Activated CD8-positive, alpha-beta T cell treated with anti-CD3 and anti-CD28 coated beads, Interleukin-2, amount 10 ng/mL, durations not matched to agents 7 days and 5 days (primary cell): ENCODE results near the gene YY1. TPM values are rescaled to one million over a fixed set of nuclear protein-coding genes. Genes with fewer than 3 reads are reported as not detected.
A peak's percentile ranks its signal among the peaks of the same experiment; 100 is the strongest.

Source experiments
- ATAC-seq: fragments of 150-1000 bp; cut with Tn5 transposase; one replicate; pipeline ENCODE4 v1.10.0; 2021; ENCODE audit warnings: moderate library complexity
- CTCF ChIA-PET: fragments of 350-600 bp; sonication (Branson Sonifier 250); formaldehyde crosslinking; loops from one replicate; lab custom pipeline; 2021; ENCODE audit warnings: antibody characterized with exemption; lab: Charles Lee
- POLR2A ChIA-PET: fragments of 350-600 bp; sonication (Branson Sonifier 250); formaldehyde crosslinking; loops from one replicate; lab custom pipeline; 2021; ENCODE audit warnings: antibody characterized with exemption; lab: Charles Lee
- DNase-seq: peaks from one replicate; pipeline ENCODE4 v3.0.0-alpha.2; 2020
- H3K27ac Mint-ChIP-seq: one replicate; pipeline ENCODE4 v1.8.0; 2021; ENCODE audit warnings: mild to moderate bottlenecking, mixed read lengths
- H3K27me3 Mint-ChIP-seq: one replicate; pipeline ENCODE4 v1.8.0; 2021; ENCODE audit warnings: low read depth, mixed read lengths
- H3K36me3 Mint-ChIP-seq: one replicate; pipeline ENCODE4 v1.8.0; 2021; ENCODE audit warnings: low read depth, mixed read lengths
- H3K4me1 Mint-ChIP-seq: one replicate; pipeline ENCODE4 v1.8.0; 2021; ENCODE audit warnings: low read depth, mixed read lengths
- H3K4me3 Mint-ChIP-seq: one replicate; pipeline ENCODE4 v1.8.0; 2021; ENCODE audit warnings: mild to moderate bottlenecking, mixed read lengths
- H3K9me3 Mint-ChIP-seq: one replicate; pipeline ENCODE4 v1.8.0; 2022; ENCODE audit warnings: mixed read lengths; ENCODE audit not compliant: insufficient read depth
- total RNA-seq, 2 experiments: library from RNA; stranded (reverse); gene quantifications; one replicate each; pipeline ENCODE4 v1.2.3, GENCODE V29; 2021

YY1 gene
- total RNA-seq, 2 experiments from 2014 or later: 107 TPM

- DNase-seq (no peak), ATAC-seq (no peak)
- no peak overlapping the region for H3K4me3 Mint-ChIP-seq
- no peaks in the 10 kb centered on the region for H3K36me3 Mint-ChIP-seq
- peaks cover 5% of the 10 kb centered on the region for H3K27me3 Mint-ChIP-seq
- CTCF ChIA-PET: no interaction called here
- H3K9me3 Mint-ChIP-seq: no peaks in the 10 kb centered on the region
- POLR2A ChIA-PET: interaction anchor here (1.6 kb wide), 1 partner anchor 8 kb away, joined by 4 read pairs; no protein-coding TSS in a partner anchor
- H3K27ac Mint-ChIP-seq: no peak overlapping the region
- peaks cover 6% of the 10 kb centered on the region for H3K4me1 Mint-ChIP-seq
Observed at GRCh38 chr14:100321473-100322137, 82.7 kb downstream of the YY1 start.

- ChIA-PET POLR2A (interaction anchor here (1.6 kb wide), 1 partner anchor 9 kb away, joined by 4 read pairs; no protein-coding TSS in a partner anchor), CTCF (no interaction called here)
- no peak overlapping the region for H3K4me3 Mint-ChIP-seq
- H3K36me3 Mint-ChIP-seq: no peaks in the 10 kb centered on the region
- H3K9me3 Mint-ChIP-seq: no peaks in the 10 kb centered on the region
- ATAC-seq (no peak), DNase-seq (no peak)
- peaks cover 6% of the 10 kb centered on the region for H3K4me1 Mint-ChIP-seq
- peaks cover 5% of the 10 kb centered on the region for H3K27me3 Mint-ChIP-seq
- H3K27ac Mint-ChIP-seq: no peak overlapping the region
Observed at GRCh38 chr14:100322138-100322957, 83.4 kb downstream of the YY1 start.

- no peak for ATAC-seq
- Mint-ChIP-seq H3K9me3 (no peaks in the 10 kb centered on the region), H3K27me3 (peaks cover 5% of the 10 kb centered on the region), H3K4me1 (no peaks in the 10 kb centered on the region), H3K27ac (no peak within 1 kb of the TSS), H3K4me3 (no peak within 1 kb of the TSS), H3K36me3 (no peaks in the 10 kb centered on the region)
- ChIA-PET CTCF (no interaction called here), POLR2A (no interaction called here)
- DNase-seq: no peak
Observed at GRCh38 chr14:100323121-100323941, 84.4 kb downstream of the YY1 start, which contains the start of gene SLC25A47. SLC25A47 (plus strand) TSS chr14:100323339; CDS start chr14:100323415, 76 bp downstream.

- no peak overlapping the region for H3K27ac Mint-ChIP-seq
- ATAC-seq (no peak), DNase-seq (no peak)
- no peaks in the 10 kb centered on the region for H3K9me3 Mint-ChIP-seq
- no peaks in the 10 kb centered on the region for H3K4me1 Mint-ChIP-seq
- no peak overlapping the region for H3K4me3 Mint-ChIP-seq
- ChIA-PET CTCF (no interaction called here), POLR2A (no interaction called here)
- peaks cover 5% of the 10 kb centered on the region for H3K27me3 Mint-ChIP-seq
- no peaks in the 10 kb centered on the region for H3K36me3 Mint-ChIP-seq
Observed at GRCh38 chr14:100323942-100324307, 85.0 kb downstream of the YY1 start.

- DNase-seq (no peak), ATAC-seq (no peak)
- ChIA-PET CTCF (no interaction called here), POLR2A (no interaction called here)
- peaks cover 1% of the 10 kb centered on the region for H3K27me3 Mint-ChIP-seq
- H3K4me1 Mint-ChIP-seq: no peaks in the 10 kb centered on the region
- no peaks in the 10 kb centered on the region for H3K36me3 Mint-ChIP-seq
- H3K9me3 Mint-ChIP-seq: no peaks in the 10 kb centered on the region
- no peak overlapping the region for H3K4me3 Mint-ChIP-seq
- no peak overlapping the region for H3K27ac Mint-ChIP-seq
Observed at GRCh38 chr14:100325231-100325632, 86.3 kb downstream of the YY1 start.

- DNase-seq (no peak), ATAC-seq (no peak)
- ChIA-PET POLR2A (no interaction called here), CTCF (no interaction called here)
- H3K27ac Mint-ChIP-seq: no peak overlapping the region
- H3K36me3 Mint-ChIP-seq: no peaks in the 10 kb centered on the region
- no peak overlapping the region for H3K4me3 Mint-ChIP-seq
- H3K4me1 Mint-ChIP-seq: no peaks in the 10 kb centered on the region
- H3K9me3 Mint-ChIP-seq: no peaks in the 10 kb centered on the region
- H3K27me3 Mint-ChIP-seq: no peaks in the 10 kb centered on the region
Observed at GRCh38 chr14:100325958-100326357, 87.0 kb downstream of the YY1 start.

- H3K27me3 Mint-ChIP-seq: no peaks in the 10 kb centered on the region
- CTCF ChIA-PET: no interaction called here
- H3K4me3 Mint-ChIP-seq: no peak overlapping the region
- H3K4me1 Mint-ChIP-seq: no peaks in the 10 kb centered on the region
- POLR2A ChIA-PET: no interaction called here
- H3K27ac Mint-ChIP-seq: no peak overlapping the region
- no peaks in the 10 kb centered on the region for H3K9me3 Mint-ChIP-seq
- peaks cover 1% of the 10 kb centered on the region for H3K36me3 Mint-ChIP-seq
- DNase-seq: no peak
- ATAC-seq: no peak
Observed at GRCh38 chr14:100327128-100327527, 88.2 kb downstream of the YY1 start.

- Mint-ChIP-seq H3K27me3 (no peaks in the 10 kb centered on the region), H3K36me3 (peaks cover 5% of the 10 kb centered on the region), H3K4me3 (no peak overlapping the region), H3K9me3 (no peaks in the 10 kb centered on the region), H3K4me1 (no peaks in the 10 kb centered on the region), H3K27ac (no peak overlapping the region)
- POLR2A ChIA-PET: no interaction called here
- DNase-seq (no peak), ATAC-seq (no peak)
- CTCF ChIA-PET: no interaction called here
Observed at GRCh38 chr14:100328495-100329163, 89.7 kb downstream of the YY1 start.

- no peaks in the 10 kb centered on the region for H3K4me1 Mint-ChIP-seq
- H3K27ac Mint-ChIP-seq: no peak overlapping the region
- no peaks in the 10 kb centered on the region for H3K27me3 Mint-ChIP-seq
- ATAC-seq (no peak), DNase-seq (no peak)
- ChIA-PET POLR2A (no interaction called here), CTCF (no interaction called here)
- no peak overlapping the region for H3K4me3 Mint-ChIP-seq
- H3K36me3 Mint-ChIP-seq: peaks cover 11% of the 10 kb centered on the region
- H3K9me3 Mint-ChIP-seq: no peaks in the 10 kb centered on the region
Observed at GRCh38 chr14:100329233-100330006, 90.5 kb downstream of the YY1 start.

GRCh38 chr14:100330007-100330344 is 91.0 kb downstream of the YY1 start:
- Mint-ChIP-seq H3K4me3 (no peak overlapping the region), H3K27me3 (no peaks in the 10 kb centered on the region), H3K36me3 (peaks cover 17% of the 10 kb centered on the region), H3K9me3 (no peaks in the 10 kb centered on the region), H3K4me1 (no peaks in the 10 kb centered on the region), H3K27ac (no peak overlapping the region)
- CTCF ChIA-PET: no interaction called here
- DNase-seq (no peak), ATAC-seq (no peak)
- POLR2A ChIA-PET: interaction anchor here (0.8 kb wide), 1 partner anchor 1195 kb away, joined by 3 read pairs; no protein-coding TSS in a partner anchor

- no peaks in the 10 kb centered on the region for H3K27me3 Mint-ChIP-seq
- CTCF ChIA-PET: no interaction called here
- ATAC-seq: peak; percentile 13
- H3K9me3 Mint-ChIP-seq: no peaks in the 10 kb centered on the region
- DNase-seq: no peak
- peaks cover 19% of the 10 kb centered on the region for H3K36me3 Mint-ChIP-seq
- no peak overlapping the region for H3K27ac Mint-ChIP-seq
- POLR2A ChIA-PET: interaction anchor here (0.8 kb wide), 1 partner anchor 1195 kb away, joined by 3 read pairs; no protein-coding TSS in a partner anchor
- no peaks in the 10 kb centered on the region for H3K4me1 Mint-ChIP-seq
- H3K4me3 Mint-ChIP-seq: no peak overlapping the region
Observed at GRCh38 chr14:100330388-100330931, 91.5 kb downstream of the YY1 start.
